H9 (cell line): ENCODE measurements around the gene KRT79. TPM values are rescaled to one million over a fixed set of nuclear protein-coding genes. Genes with fewer than 3 reads are reported as not detected.

Experiments
- DNase-seq: peaks from one replicate; pipeline ENCODE4 v3.0.0-alpha.2; 2017
- H2AFZ ChIP-seq: one replicate; pipeline ENCODE4 v1.6.1; 2013; ENCODE audit warnings: mild to moderate bottlenecking, low read length, control low read depth, moderate library complexity
- H2AK5ac ChIP-seq: 2 replicates; pipeline ENCODE4 v1.6.1; 2013; ENCODE audit warnings: low read length, control low read depth, mixed read lengths; ENCODE audit not compliant: insufficient read length
- H2BK120ac ChIP-seq: one replicate; pipeline ENCODE4 v1.6.1; 2013; ENCODE audit warnings: low read depth, mild to moderate bottlenecking, low read length, control low read depth, inconsistent platforms; ENCODE audit not compliant: poor library complexity, severe bottlenecking
- H2BK12ac ChIP-seq: 2 replicates; pipeline ENCODE4 v1.6.1; 2013; ENCODE audit warnings: low read length, control low read depth, mixed read lengths, low read depth; ENCODE audit not compliant: insufficient read length
- H2BK15ac ChIP-seq: 2 replicates; pipeline ENCODE4 v1.6.1; 2013; ENCODE audit warnings: low read depth, low read length, control low read depth
- H2BK20ac ChIP-seq: one replicate; pipeline ENCODE4 v1.6.1; 2013; ENCODE audit warnings: low read depth, mild to moderate bottlenecking, low read length, control low read depth, inconsistent platforms; ENCODE audit not compliant: poor library complexity, severe bottlenecking
- H2BK5ac ChIP-seq: 2 replicates; pipeline ENCODE4 v1.6.1; 2013; ENCODE audit warnings: low read length, control low read depth, mixed read lengths; ENCODE audit not compliant: insufficient read length
- H3K14ac ChIP-seq: 2 replicates; pipeline ENCODE4 v1.6.1; 2013; ENCODE audit warnings: low read length, control low read depth; ENCODE audit not compliant: insufficient read depth
- H3K18ac ChIP-seq: 2 replicates; pipeline ENCODE4 v1.6.1; 2013; ENCODE audit warnings: low read depth, mild to moderate bottlenecking, mixed read lengths, low read length, control low read depth; ENCODE audit not compliant: insufficient read length
- H3K23ac ChIP-seq: 2 replicates; pipeline ENCODE4 v1.6.1; 2013; ENCODE audit warnings: low read length, control low read depth, mixed read lengths, low read depth; ENCODE audit not compliant: insufficient read length
- H3K23me2 ChIP-seq: 2 replicates; pipeline ENCODE4 v1.6.1; 2013; ENCODE audit warnings: low read depth, mild to moderate bottlenecking, mixed read lengths, low read length, control low read depth; ENCODE audit not compliant: insufficient read length, poor library complexity, severe bottlenecking
- H3K27ac ChIP-seq: 2 replicates; pipeline ENCODE4 v1.5.1; 2013; ENCODE audit warnings: low read length, control low read depth, mixed read lengths, low read depth; ENCODE audit not compliant: insufficient read length
- H3K27me3 ChIP-seq: 2 replicates; pipeline ENCODE4 v1.6.1; 2013; ENCODE audit warnings: low read length, control low read depth, inconsistent platforms; ENCODE audit not compliant: insufficient read depth
- H3K4ac ChIP-seq: 2 replicates; pipeline ENCODE4 v1.6.1; 2013; ENCODE audit warnings: low read depth, mild to moderate bottlenecking, control low read depth, inconsistent platforms, low read length, moderate library complexity
- H3K4me1 ChIP-seq: 2 replicates; pipeline ENCODE4 v1.6.1; 2013; ENCODE audit warnings: low read length, control low read depth, inconsistent platforms; ENCODE audit not compliant: insufficient read depth
- H3K4me2 ChIP-seq: 2 replicates; pipeline ENCODE4 v1.6.1; 2013; ENCODE audit warnings: low read length, control low read depth, mixed read lengths; ENCODE audit not compliant: insufficient read length, insufficient read depth
- H3K56ac ChIP-seq: 2 replicates; pipeline ENCODE4 v1.6.1; 2013; ENCODE audit warnings: low read depth, mild to moderate bottlenecking, mixed read lengths, low read length, control low read depth; ENCODE audit not compliant: insufficient read length
- H3K79me1 ChIP-seq: 2 replicates; pipeline ENCODE4 v1.6.1; 2013; ENCODE audit warnings: low read depth, mild to moderate bottlenecking, moderate library complexity, low read length, control low read depth, inconsistent platforms; ENCODE audit not compliant: insufficient read depth, poor library complexity, severe bottlenecking
- H3K79me2 ChIP-seq: 2 replicates; pipeline ENCODE4 v1.6.1; 2013; ENCODE audit warnings: low read length, control low read depth, inconsistent platforms; ENCODE audit not compliant: insufficient read depth
- H3K9ac ChIP-seq: 2 replicates; pipeline ENCODE4 v1.6.1; 2013; ENCODE audit warnings: low read length, control low read depth, mixed read lengths; ENCODE audit not compliant: insufficient read length; ENCODE audit errors: extremely low read depth
- H3K9me3 ChIP-seq: one replicate; pipeline ENCODE4 v1.6.1; 2013; ENCODE audit warnings: low read depth, low read length, inconsistent platforms; ENCODE audit not compliant: control insufficient read depth
- H3T11ph ChIP-seq: one replicate; pipeline ENCODE4 v1.6.1; 2013; ENCODE audit warnings: mild to moderate bottlenecking, low read length, control low read depth, inconsistent platforms
- H4K20me1 ChIP-seq: one replicate; pipeline ENCODE4 v1.6.1; 2013; ENCODE audit not compliant: control insufficient read depth, insufficient read length, insufficient read depth
- H4K5ac ChIP-seq: 2 replicates; pipeline ENCODE4 v1.6.1; 2013; ENCODE audit warnings: low read depth, mild to moderate bottlenecking, mixed read lengths, low read length, control low read depth; ENCODE audit not compliant: insufficient read length
- H4K8ac ChIP-seq: replicated peaks from 2 replicates; pipeline ENCODE4 v1.6.1; 2013; ENCODE audit warnings: low read length, control low read depth, mixed read lengths, low read depth; ENCODE audit not compliant: insufficient read length
- H4K91ac ChIP-seq: 2 replicates; pipeline ENCODE4 v1.6.1; 2013; ENCODE audit warnings: low read depth, mild to moderate bottlenecking, moderate library complexity, mixed read lengths, low read length, control low read depth; ENCODE audit not compliant: insufficient read length
- H3K27ac Mint-ChIP-seq, 3 experiments: 2 replicates in 2 of 3; 3 replicates in 1 of 3; pipeline ENCODE4 v1.8.0; 2020 to 2021; ENCODE audit warnings: mixed read lengths in 3 of 3, mild to moderate bottlenecking in 1 of 3, moderate library complexity in 1 of 3
- H3K27me3 Mint-ChIP-seq: 2 replicates; pipeline ENCODE4 v1.8.0; 2021; ENCODE audit warnings: low read depth, mild to moderate bottlenecking, moderate library complexity, mixed read lengths
- H3K36me3 Mint-ChIP-seq, 3 experiments: 2 replicates in 2 of 3; 3 replicates in 1 of 3; pipeline ENCODE4 v1.8.0; 2020 to 2021; ENCODE audit warnings: low read depth in 3 of 3, mixed read lengths in 3 of 3; ENCODE audit not compliant: insufficient read depth in 1 of 3
- H3K4me1 Mint-ChIP-seq, 2 experiments: 2 replicates each; pipeline ENCODE4 v1.8.0; 2020; ENCODE audit warnings: mixed read lengths in 2 of 2
- H3K4me3 Mint-ChIP-seq, 2 experiments: 2 replicates in 1 of 2; 3 replicates in 1 of 2; pipeline ENCODE4 v1.8.0; 2020 to 2021; ENCODE audit warnings: mild to moderate bottlenecking in 2 of 2, mixed read lengths in 2 of 2, moderate library complexity in 1 of 2
- H3K9me3 Mint-ChIP-seq, 2 experiments: 2 replicates in 1 of 2; 3 replicates in 1 of 2; pipeline ENCODE4 v1.8.0; 2020; ENCODE audit warnings: mild to moderate bottlenecking in 2 of 2, mixed read lengths in 2 of 2, moderate library complexity in 1 of 2
- CTCF ChIP-seq: fragments of 200-600 bp; sonication (generic); conservative IDR thresholded peaks from 3 replicates; pipeline ENCODE4 v1.8.0; 2021; ENCODE audit warnings: antibody characterized with exemption, mild to moderate bottlenecking
- WGBS: extraction: QIAGEN DNeasy Blood & Tissue Kit; methylation state at CpG from one replicate; pipeline ENCODE4 v1.1.7; 2013; ENCODE audit warnings: missing lambda C conversion rate, low lambda C conversion rate, mixed read lengths; ENCODE audit not compliant: insufficient read length; ENCODE audit errors: extremely low coverage; 5-methylcytosine and 5-hydroxymethylcytosine counted together
- total RNA-seq: library from RNA; stranded (reverse); gene quantifications from 2 replicates; pipeline ENCODE4 v1.2.1, GENCODE V29; 2021

KRT79 gene
- total RNA-seq, 1 experiment from 2014 or later = not detected

DNA sequence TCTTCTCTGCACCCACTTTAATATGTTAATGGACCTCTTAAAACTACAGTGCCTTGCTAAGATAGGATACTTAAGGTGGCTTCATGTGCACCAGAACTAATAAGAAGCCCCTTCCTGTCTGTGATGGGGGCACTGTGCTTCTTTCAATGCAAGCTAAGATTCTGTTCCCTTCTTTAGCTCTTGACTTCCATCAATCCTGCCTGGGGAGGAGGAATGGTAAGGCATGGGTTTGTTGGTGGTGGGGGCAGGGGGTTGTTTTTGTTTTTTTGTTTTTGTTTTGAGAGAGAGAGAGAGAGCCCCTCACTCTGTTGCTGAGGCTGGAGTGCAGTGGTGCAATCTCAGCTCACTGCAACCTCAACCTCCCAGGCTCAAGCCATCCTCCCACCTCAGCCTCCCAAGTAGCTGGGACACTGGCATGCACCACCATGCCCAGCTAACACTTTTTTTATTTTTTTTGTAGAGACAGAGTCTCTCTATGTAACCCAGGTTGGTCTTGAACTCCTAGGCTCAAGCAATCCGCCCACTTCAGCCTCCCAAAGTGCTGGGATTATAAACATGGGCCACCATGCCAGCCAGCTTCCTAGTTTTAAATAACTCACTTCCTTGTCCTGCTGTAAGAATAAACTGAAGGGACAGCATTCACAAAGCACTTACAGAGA lies 33.7 kb downstream of the KRT79 start:
- Histone ChIP-seq H3K4me2 (no peak overlapping the region), H3K18ac (no peak overlapping the region), H3K9me3 (no peaks in the 10 kb centered on the region), H3K14ac (no peak overlapping the region), H4K8ac (no peak overlapping the region), H4K20me1 (peaks cover 3% of the 10 kb centered on the region), H2AFZ (no peak overlapping the region), H3T11ph (no peak overlapping the region), H2AK5ac (no peak overlapping the region), H4K91ac (no peak overlapping the region), H3K4me1 (peaks cover 10% of the 10 kb centered on the region; the same call in 1 of the 2 replicates), H3K79me2 (no peaks in the 10 kb centered on the region), H3K27me3 (no peaks in the 10 kb centered on the region), H2BK15ac (no peak overlapping the region), H2BK5ac (no peak overlapping the region), H3K4ac (no peak overlapping the region), H3K23me2 (no peaks in the 10 kb centered on the region), H3K56ac (no peak overlapping the region), H2BK12ac (no peak overlapping the region), H4K5ac (no peak overlapping the region), H3K23ac (no peak overlapping the region), H3K9ac (no peak overlapping the region), H3K27ac (no peak overlapping the region), H2BK120ac (no peak overlapping the region), H2BK20ac (no peak overlapping the region), H3K79me1 (no peaks in the 10 kb centered on the region)
- Mint-ChIP-seq H3K4me3 (no peak overlapping the region), H3K27ac (peak overlapping the region in 1 of 3 experiments; percentile 6; a peak in 2 of 7 replicates), H3K9me3 (no peaks in the 10 kb centered on the region), H3K4me1 (peaks cover 30 to 37% of the 10 kb centered on the region in 2 experiments), H3K36me3 (no peaks in the 10 kb centered on the region), H3K27me3 (no peaks in the 10 kb centered on the region)
- DNase-seq = no peak
- no CpG with 5 or more reads among the region's 1 CpG for WGBS
- no peak for TF ChIP-seq CTCF
